Globus pallidus (tissue), 1 donor: Measurements from ENCODE around the gene NOL6.
"Not testable (repeated sequence)": the region's sequence is repeated elsewhere in the genome, so short reads cannot be mapped to it uniquely, and the experiment has no call there.

ENCODE experiments used
- DNase-seq: peaks from one replicate; pipeline ENCODE4 v3.0.0-alpha.2; 2015; ENCODE audit warnings: low spot score

Gene NOL6

DNA sequence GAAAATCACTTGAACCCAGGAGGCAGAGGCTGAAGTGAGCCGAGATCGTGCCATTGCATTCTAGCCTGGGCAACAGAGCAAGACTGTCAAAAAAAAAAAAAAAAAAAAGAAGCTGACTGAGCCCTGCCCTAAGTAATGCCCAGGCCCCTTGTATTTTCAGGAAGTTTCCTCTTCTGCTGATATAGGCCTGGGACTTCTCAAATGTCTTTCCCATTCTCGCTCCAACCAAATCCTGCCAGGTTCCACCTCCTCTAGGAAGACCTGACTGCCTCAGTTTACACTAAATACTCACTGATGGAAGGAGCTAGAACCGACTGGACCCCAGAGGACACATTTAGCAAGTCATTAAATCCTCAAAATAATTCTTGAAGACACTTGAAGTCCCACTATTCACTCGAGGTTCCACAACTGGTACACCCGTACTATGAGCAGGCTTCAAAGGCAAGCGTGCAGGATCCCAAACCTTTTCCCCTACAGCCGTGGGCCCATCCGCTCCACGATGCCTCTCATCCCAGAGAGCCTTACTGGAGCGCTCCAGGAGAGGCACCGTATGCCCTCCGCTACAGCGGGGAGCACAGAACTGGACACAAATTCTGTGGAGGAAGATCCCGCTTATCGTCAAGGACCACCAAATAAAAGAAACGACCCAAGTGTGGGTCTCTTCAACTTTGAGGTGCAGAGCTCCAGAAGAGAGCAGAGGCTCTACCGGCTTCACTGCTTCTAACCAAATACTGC is 676 bp downstream of the NOL6 start:
- DNase-seq, result no peak

DNA sequence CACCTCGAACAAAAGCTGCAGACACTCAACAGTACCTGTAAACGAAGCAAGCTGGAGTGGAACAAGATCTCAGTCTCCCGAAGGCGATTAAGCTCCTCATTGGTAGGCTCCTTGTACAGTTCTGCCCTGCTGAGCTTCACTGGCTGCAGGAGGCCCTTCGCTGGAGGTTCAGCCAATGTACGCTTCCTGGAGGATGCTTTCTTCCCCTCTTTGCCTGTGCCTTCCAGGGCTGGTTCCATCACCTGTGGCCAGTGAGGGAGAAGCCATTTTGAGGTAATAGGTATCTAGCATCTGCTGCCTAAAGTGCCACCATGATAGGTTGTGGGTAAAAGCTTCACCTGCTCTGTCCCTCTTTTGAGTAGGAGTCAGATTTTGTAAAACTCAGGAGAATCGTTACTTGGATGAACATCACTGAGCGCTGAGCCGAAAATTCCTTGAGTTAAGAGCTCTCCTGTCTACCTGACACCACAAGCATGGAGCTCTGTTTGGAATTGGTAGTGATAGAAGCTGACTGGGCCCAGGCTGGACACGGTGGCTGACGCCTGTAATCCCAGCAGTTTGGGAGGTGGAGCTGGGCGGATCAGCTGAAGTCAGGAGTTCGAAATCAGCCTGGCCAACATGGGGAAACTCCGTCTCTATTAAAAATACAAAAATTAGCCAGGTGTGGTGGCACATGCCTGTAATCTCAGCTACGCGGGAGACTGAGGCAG is 1.4 kb downstream of the NOL6 start:
- no peak for DNase-seq

DNA sequence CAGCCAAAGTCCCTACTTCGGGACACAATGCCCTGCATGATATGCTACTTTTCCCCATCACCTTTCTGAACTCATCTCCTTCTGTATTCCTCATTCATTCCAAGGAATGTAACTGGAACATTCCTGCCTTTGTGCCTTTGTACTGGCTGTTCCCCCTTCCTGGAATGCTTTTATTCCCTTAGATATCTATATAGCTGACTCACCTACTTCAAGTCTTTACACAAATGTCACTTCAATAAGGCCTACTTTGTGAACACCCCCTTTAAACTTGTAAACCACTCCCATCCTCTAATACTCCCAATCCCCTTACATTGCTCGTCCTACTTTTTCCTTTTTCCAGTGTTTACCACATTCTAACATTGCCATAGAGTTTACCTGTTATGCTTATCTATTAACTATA is 2.4 kb downstream of the NOL6 start:
- no peak for DNase-seq

DNA sequence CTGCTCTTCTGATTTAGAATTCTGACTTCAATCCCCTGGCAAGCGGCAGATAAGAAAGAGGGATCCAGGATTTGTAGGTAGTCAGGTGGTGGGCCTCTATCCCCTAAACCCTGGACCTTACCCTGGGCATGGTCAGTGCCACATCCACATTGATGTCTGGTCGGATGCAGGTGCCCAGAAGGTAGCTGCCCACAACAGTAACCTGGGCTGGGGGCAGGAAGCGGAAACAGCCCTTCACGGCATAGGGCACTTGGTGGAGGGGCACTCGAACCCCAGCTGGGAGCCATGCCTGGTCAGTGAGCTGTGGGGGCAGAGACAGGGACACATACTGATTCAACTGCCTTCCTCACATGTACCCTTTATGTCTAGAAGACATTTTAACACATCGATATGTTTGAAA is 3.8 kb downstream of the NOL6 start:
- no peak for DNase-seq

DNA sequence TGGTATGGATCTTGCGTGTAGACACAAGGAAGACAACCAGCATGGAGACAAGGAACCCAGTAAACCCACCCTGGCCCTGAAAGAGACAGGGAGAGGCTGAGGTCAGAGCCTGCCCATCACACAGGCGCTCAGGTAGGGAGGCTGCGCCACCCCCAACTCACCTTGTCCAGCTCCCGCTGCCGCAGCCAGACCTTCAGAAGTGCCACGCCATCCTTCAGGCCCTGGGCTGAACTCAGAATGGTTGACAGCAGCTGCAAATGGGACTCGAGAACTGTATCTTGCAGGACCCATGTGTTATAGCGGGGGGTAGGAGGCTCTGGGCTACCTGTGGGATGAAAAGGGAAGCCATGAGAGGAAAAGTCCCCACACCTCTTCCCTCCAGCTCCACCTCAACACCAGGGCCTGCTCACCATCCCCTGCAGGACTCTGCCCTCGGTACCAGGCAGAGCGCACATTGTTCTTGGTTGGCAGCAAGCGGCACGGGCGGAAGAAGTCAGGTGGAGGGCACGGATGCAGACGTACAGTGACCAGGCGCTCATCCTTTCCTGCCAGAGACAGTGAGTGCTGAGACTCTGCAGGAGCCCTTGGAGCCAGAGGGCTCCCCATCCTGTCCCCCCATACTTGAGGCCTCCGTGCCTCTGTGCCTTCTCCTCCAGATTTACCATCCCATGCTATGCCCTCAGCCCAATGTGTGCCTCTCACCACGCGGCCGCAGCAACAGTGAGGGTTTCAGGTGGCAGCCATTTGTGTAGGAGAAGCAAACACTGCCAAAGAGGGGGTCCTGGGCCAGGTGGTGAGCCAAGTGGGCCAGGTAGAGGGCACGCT is 4.7 kb downstream of the NOL6 start:
- no peak for DNase-seq

DNA sequence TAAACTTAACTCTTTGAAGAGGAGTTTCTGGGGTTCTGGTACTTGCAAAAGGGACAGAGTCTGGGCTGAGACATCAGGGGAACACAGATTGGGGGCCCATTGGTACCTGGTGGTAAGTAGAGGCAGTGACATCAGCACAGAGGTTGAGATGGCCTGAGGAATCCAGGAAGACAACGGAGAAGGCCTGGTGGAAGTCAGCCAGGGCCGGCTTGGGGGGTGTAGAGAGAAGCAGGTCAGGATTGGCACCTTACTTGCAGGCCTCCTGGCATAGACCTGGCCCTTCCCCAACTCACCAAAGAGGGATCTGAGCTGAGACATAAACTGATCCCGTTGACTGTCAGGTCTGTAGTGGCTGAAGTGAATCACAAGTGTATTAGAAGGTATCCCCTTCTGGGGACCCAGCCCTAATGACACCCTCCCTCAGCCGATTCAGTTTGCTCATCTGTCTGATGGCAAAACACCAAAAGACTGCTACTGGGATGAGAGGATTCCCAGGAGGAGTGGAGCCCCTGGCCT is 5.5 kb downstream of the NOL6 start:
- no peak for DNase-seq

DNA sequence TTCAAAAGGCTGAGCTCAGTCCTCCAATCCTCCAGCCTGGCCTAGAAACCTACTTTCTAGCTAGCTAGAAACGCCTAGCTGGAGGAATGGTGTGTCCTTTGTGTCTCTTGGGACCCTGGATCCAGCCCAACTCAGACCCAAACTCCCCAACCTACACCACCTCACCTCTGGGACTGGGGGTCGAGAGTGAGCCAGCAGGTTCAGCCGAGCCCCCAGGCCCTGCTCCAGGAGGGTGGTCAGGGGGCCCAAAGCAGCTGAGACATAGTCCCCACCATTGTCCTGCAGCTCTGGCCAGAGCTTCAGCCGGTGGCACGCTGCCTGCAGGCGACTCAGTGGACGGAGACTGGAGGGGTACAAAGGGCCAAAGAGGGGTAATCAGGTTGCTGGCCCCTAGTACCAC is 6.2 kb downstream of the NOL6 start:
- DNase-seq, result no peak

DNA sequence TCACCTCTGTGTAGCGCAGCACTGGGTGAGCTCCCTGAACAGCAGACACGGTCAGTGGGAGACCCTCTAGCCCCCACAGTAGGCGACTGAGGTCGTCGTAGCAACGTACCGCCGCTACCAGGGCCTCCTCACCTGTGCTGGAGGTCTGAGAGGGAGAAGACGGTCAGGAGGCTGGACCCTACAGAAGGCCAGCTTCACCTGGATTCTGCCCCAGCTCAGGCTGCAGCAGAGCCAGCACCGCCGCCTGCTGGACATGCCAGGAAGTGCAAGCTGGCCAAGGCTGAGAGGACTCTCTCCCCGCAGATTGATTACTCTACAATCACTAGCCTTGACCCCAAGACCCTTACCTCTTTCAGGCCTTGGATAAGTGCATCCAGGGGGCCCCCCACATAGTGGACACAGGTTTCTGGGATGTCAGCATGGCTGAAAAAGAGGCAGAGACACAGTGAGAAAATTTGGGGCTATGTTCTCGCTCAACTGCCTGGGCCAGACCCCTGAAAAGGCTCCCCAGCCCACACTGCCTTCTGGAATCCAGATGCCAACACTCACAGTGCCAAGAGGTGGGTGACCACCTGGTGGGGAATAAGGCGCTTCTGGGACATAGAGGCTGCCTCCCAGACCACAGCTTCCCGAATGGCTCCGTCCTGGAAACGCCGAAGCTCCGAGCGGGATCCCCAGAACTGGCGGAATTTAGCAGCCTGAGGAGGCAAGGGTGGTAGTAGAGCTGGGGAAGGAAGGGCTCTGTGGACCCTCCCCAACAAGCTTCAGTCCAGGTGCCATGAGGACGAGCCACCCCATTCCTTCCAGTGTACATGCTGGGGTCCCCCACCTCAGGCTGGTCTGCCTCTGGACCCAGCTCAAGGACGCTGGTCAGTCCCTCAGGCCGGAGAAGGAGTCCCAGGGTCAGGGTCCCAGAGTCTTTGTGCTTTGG is 6.9 kb downstream of the NOL6 start:
- no peak for DNase-seq

DNA sequence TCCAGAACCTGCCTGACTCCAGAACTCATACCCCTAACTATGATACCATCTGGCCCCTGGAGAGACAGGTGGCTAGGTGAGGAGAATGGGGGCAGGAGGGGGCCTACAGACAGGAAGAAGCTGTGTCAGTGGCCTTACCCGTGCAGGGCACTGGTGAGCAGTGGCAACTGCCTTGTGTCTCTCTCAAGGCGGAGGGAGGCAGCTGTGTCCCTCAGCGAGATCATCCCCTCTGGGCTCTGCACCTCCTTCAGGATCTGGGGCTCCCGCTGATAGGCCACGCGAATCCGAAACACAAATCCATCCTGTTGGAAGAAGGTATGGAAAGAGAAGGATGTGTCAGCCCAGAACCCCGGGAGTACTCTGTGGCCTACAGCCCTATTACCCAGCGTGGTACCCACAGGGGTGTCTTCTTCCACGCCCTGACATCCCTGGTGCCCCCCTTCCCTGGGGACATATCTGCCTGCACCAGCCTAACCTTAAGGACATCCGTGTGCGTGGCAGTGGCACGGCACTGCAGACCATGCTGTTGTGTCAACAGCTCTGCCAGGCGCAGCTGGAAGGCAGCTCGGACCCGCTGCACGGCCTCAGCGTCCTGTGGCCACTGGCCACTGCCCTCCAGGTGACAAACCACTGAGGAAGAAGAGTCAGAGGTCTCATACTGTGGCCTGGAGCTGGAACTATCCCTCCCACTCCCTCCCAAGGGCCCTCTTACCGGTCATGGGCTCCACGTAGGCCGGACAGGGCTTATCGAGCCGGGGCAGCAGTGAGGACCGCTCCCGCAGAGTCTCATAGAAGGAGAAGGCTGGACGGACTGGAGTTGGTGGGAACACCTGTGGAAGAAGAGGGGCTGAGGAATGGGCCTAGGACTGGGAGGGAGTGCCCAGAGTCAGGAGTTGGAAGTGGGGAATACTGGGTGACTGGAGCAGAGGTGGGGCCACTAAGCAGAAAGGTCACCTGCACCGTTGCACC is 7.8 kb downstream of the NOL6 start:
- no peak for DNase-seq

DNA sequence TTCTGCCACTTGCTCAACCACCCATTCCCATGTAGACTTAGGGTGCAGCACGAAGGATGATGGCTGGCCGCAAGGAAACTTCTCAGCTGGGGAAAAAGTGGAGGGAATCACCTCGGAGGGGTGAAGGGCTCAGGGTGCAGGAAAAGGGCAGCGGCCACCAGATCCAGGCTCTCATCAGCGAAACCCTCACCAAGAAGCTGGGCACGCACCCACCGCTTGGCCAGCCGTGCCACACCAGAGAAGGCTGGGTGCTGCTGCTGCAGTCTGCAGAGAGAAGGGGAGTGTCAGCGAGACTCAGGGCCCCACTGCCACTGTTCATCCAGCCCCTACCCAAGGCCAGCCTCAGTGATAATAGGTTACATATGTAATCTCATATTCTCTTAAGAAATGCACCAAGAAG is 8.6 kb downstream of the NOL6 start:
- DNase-seq, result no peak

DNA sequence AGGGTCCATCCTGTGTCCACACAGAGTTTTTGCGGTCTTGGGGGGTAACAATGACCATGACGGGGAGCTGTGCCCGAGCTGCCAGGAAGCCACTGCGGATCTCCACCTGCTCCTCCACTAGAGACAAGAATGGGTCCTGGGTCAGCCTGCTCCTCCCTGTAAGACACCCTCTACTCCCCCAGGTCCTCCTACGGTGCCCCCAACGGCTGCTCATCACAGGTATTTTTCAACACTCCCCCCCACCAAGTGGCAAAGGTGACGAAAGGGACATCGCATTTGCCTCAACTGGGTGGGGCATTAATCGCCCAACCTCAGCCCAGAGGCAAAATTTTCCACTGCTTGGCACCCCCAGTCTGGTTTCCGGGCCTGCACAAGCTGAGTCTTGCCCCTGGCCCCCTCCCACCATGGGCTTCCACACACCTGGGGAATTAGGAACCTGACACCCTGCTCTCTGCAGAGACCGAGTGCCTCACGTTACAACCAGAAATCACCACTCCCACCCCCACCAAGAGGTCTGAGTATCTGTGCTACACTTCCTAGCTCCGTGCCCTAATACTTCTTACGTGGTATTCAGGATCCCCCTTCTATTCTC is 9.6 kb downstream of the NOL6 start:
- DNase-seq, result no peak

DNA sequence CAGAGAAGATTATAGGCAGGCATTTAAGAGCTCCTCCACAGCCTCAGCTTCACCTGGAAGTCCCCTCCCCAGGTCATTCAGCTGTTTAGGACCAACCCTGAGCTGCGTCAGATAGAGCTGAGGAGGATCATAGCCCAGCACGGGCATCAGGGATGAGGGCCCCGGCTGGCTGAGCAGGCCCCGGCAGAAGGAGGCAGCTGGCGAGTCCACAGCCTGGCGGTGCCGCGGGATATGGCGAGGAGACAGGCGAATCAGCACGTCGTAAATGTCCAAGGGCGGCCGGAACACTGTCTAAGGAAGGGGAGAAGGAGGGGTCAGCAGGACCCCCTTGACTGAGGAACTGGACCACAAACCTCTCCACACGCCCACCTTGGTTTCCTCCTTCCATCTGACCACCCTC is 10.6 kb downstream of the NOL6 start:
- no peak for DNase-seq

DNA sequence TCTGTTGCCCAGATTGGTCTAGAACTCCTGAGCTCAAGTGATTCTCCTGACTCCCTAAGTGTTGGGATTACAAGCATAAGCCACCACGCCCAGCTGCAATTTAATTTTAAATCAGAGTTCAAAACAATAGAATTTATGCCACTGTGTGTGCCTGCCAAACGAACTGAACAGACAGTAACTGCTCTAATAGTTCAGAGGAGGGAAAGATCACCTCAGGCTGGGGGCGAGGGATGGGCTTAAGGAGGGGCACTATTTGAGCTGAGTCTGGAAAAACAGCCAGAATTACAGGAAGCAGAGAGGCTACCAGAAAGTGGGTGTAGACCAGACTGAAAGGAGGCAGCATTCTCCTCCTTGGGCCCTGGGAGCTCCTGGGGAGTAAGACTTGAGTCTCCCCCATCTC is 12.2 kb downstream of the NOL6 start:
- no peak for DNase-seq

DNA sequence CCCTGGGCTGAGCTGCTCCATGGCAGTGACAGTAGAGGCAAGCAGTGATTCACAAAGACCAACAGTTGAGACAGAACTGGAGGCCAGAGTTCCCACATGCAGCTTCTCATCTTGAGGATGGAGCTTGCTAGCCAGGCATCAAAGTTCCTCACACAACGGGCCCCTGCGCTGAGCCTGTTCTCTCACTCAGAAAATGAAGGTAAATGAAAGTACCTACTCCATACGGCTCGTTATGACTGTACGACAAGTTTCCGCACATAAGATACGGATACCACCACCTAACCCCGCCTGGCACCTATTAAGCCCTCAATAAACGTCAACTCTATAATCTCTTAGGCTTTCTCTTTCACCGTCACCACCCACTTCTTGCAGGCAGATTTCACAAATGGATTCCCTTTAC is 12.9 kb downstream of the NOL6 start:
- no peak for DNase-seq

DNA sequence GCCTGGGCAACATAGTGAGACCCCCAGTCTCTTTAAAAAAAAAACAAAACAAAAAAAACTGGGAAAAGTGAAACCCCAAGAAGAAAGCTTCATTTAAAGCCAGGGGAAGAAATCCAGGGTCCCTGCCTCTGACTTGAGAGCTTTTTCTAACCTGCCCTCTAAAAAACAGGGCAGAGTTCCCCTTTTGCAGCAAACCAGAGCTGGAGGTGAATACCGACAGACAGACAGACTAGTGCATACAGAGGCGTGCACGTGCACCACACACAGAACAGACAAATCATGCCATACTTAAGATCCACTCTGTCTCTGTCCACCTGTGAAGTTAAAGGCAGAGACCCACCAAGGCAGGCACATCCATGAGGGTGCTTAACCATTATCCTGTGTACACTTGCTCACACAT is 14.6 kb downstream of the NOL6 start:
- DNase-seq, result no peak

DNA sequence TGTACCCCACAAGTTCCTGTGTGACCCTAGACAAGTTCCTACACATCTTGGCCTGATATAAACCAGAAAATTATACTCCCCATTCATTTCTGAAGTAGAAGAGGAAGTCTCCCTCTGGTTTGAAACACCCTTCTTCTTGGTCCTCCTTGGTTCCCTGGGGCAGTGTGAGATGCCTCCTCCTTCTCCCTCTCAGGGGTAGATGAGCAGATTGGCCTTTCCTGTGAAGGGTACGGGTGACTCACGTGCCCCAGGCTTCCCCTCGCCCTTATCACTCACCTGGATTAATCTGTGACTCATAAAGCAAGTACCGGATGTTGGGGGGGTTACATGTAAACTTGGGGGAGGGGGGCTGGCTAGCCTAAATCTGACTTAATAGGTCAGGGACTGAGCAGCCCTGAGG is 15.3 kb downstream of the NOL6 start:
- DNase-seq, result no peak

DNA sequence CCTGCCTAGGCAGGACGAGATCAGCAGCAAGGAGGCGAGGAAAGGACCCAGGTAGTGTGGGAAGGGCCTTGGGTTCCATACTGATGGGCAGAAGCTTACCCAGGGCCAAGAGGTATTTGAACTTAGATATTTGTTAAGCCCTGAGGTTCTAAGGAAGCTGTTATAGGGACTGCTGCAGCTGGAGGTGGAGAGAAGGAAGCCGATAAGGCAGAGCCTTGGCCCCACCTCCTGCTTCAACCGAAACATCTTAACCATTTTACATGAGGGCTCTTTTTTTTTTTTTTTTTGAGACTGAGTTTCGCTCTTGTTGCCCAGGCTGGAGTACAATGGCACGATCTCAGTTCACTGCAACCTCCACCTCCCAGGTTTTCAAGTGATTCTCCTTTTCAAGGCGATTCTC is 17.8 kb downstream of the NOL6 start:
- DNase-seq, result no peak

DNA sequence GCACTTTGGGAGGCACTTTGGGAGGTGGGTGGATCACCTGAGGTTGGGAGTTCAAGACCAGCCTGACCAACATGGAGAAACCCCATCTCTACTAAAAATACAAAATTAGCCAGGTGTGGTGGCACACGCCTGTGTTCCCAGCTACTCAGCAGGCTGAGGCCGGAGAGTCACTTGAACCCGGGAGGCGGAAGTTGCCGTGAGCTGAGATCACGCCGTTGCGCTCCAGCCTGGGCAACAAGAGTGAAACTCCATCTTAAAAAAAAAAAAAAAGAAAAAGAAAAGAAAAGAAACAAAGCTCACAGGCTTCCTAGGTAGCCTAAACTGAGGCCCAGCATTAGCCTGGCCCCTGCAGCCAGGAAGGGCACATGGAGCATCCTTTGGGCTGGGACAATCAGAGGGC is 18.3 kb downstream of the NOL6 start:
- not testable (repeated sequence) for DNase-seq

DNA sequence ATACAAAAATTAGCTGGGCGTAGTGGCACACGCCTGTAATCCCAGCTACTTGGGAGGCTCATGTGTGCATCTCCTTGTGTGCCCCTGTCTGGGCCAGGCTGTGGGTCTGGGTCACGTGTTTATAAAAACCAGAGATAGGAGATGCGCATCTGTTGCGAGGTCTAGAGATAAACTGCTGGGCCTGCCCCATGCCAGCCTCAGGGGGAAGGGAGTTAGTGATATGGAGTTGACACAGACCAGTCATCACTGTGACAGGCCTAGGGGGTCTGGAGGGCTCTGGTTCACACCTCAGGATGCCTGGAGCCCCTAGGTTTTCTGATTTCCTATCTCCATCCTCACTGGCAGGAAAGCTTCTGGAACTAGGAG is 19.1 kb downstream of the NOL6 start:
- not testable (repeated sequence) for DNase-seq

DNA sequence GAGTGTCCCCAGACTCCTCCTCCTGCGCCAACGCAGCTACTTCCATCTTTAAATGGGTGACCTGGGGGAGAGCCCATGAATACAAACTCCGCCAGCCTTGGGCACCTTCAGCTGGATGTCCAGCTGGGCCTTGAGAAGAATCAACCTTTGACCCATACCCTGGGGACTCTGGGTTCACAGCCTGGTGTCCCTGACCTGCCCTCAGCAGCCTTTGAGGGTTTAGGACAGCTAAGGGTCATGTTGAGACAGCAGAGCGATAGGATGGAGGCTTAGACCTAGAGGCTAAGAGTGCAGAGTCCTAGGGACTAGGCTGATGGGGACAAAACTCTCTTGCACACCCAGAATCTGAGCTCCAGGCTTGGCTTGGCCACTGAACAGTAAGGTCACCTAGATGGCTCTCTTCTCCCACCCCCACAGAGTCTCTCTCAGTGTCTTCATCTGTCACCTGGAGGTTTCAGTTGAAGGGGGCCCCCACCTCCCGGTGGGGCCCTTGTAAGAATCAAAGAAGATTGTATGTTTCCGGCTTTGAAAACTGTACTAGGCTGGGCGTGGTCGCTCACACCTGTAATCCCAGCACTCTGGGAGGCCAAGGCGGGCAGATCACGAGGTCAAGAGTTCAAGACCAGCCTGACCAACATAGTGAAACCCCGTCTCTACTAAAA is 19.6 kb downstream of the NOL6 start:
- DNase-seq, result no peak
